IPS-20b (cell line): ENCODE measurements around the gene PRSS38.

Experiments used
- H3K27ac ChIP-seq: one replicate; pipeline ENCODE4 v1.5.1; 2013; ENCODE audit warnings: low read length
- H3K27me3 ChIP-seq: 2 replicates; pipeline ENCODE4 v1.6.1; 2013; ENCODE audit warnings: mild to moderate bottlenecking, low read length, inconsistent platforms; ENCODE audit not compliant: insufficient read depth
- H3K36me3 ChIP-seq: 2 replicates; pipeline ENCODE4 v1.6.1; 2013; ENCODE audit warnings: low read depth, mild to moderate bottlenecking, inconsistent platforms, low read length, moderate library complexity; ENCODE audit not compliant: insufficient read depth
- H3K4me1 ChIP-seq: 2 replicates; pipeline ENCODE4 v1.6.1; 2013; ENCODE audit warnings: mild to moderate bottlenecking, control low read depth, inconsistent platforms, low read length, moderate library complexity; ENCODE audit not compliant: insufficient read depth
- H3K4me3 ChIP-seq: 2 replicates; pipeline ENCODE4 v1.5.1; 2013; ENCODE audit warnings: mild to moderate bottlenecking, low read length, inconsistent platforms
- H3K9ac ChIP-seq: 2 replicates; pipeline ENCODE4 v1.6.1; 2013; ENCODE audit warnings: low read depth, mild to moderate bottlenecking, inconsistent platforms, low read length, moderate library complexity
- H3K9me3 ChIP-seq: 2 replicates; pipeline ENCODE4 v1.6.1; 2013; ENCODE audit warnings: mild to moderate bottlenecking, low read depth, low read length, inconsistent platforms; ENCODE audit not compliant: insufficient read depth

PRSS38 gene

DNA sequence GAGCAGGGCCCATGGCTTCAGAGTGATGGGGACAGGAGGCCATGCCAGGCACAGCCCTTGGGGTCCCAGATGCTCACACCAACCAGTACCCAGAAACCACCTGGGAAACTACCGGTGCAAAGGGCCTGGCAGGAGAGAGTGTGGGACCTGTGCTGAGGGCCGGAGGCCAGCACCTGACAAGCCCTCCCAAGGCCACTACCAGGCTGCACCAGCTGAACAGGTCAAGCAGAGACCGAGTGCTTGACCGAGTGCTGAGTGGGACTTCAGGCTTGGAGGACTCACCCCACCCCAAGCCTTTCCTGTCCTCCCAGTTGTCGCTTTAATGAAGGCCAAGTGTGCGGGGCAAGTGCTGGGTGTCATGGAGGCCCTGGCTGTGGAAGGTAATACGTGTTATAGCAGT lies 43.7 kb upstream of the PRSS38 start:
- Histone ChIP-seq H3K4me1 (no peaks in the 10 kb centered on the region), H3K4me3 (no peak overlapping the region), H3K27me3 (no peaks in the 10 kb centered on the region), H3K36me3 (peaks cover 43% of the 10 kb centered on the region), H3K9me3 (no peaks in the 10 kb centered on the region), H3K27ac (no peak overlapping the region), H3K9ac (no peak overlapping the region)

DNA sequence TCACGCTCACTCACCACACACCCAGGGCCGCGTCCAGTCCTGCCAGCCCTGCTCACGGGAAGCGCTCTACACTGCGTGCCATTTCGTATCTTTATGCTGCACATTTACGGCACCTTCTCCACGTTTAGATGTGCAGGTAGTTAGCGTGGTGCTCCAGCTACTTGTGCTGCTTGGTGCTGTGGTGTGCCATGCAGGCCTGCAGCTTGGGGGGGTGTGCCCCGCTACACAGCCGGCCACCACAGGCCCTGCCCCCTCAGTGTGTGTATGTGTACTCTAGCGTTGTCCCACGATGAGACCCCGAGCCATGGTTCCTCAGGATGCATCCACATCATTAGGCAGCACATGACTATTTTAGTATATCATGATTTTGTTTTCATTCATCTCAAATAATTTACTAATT lies 41.9 kb upstream of the PRSS38 start:
- H3K4me3 ChIP-seq: no peak overlapping the region
- H3K27ac ChIP-seq: no peak overlapping the region
- no peaks in the 10 kb centered on the region for H3K9me3 ChIP-seq
- no peak overlapping the region for H3K9ac ChIP-seq
- no peaks in the 10 kb centered on the region for H3K27me3 ChIP-seq
- H3K36me3 ChIP-seq: peaks cover 25% of the 10 kb centered on the region
- H3K4me1 ChIP-seq: no peaks in the 10 kb centered on the region

DNA sequence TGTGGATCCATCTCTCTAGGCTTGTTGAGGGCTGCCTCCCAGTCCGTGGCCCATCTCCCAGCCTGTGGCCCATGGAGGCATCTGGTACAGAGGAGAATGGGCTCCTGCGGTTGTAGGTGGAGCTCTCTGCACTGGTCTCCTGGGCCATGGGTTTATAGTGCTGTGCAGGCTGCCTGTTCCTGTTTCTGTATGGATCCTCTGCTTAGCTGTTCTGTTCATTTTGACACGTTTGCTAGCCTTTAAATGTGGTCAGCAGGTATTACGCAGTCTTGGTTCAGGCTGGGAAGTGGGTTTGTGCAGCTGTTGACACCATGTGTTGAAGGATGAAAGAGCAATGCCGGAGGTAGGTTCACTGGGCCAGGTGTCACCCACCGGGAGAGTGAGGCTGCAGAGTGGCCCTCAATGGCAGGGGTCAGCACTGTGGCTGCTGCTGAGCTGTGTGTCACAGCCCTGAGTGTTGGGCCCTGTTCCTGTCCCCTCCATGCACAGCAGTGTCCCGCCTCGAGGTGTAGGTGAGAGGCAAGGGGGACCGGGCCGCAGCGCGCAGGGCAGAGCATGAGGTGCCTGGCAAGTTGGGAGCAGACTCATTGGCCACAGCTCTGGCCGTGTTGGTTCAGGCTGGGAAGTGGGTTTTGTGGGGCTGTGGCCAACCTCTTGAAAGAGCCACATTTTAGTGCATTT lies 41.3 kb upstream of the PRSS38 start:
- no peaks in the 10 kb centered on the region for H3K4me1 ChIP-seq

GRCh38 chr1:227774821-227775661 lies 40.4 kb upstream of the PRSS38 start:
- Histone ChIP-seq H3K4me3 (no peak overlapping the region), H3K27me3 (no peaks in the 10 kb centered on the region), H3K36me3 (peaks cover 16% of the 10 kb centered on the region), H3K9me3 (no peaks in the 10 kb centered on the region), H3K9ac (no peak overlapping the region), H3K27ac (no peak overlapping the region), H3K4me1 (no peaks in the 10 kb centered on the region)

More for the DNA sequence above, 41.3 kb upstream of the PRSS38 start:
- Histone ChIP-seq H3K27me3 (no peaks in the 10 kb centered on the region), H3K9ac (no peak overlapping the region), H3K36me3 (peaks cover 19% of the 10 kb centered on the region), H3K27ac (no peak overlapping the region), H3K4me3 (no peak overlapping the region), H3K9me3 (no peaks in the 10 kb centered on the region)

DNA sequence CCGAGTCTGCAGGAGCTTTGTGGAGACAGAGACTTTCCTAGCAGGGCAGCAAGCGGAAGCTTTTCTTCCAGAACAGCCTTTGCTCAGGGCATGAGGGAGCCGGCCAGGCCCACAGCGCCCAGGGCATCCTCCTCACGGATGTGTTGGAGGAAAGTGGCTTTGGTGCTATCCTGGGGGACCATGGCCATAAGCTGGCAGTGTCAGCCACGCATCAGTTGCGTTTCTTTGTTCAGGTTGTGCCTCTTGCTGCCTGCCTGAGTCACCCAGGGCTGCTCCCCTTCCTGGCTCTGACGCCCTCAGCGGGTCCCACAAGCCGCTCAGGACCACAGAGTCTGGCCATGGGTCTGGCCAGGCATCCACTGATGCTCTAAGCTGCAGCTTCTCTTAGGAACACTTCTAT lies 39.6 kb upstream of the PRSS38 start:
- Histone ChIP-seq H3K4me1 (no peaks in the 10 kb centered on the region), H3K36me3 (peaks cover 22% of the 10 kb centered on the region), H3K9me3 (no peaks in the 10 kb centered on the region), H3K4me3 (no peak overlapping the region), H3K27ac (no peak overlapping the region), H3K27me3 (no peaks in the 10 kb centered on the region), H3K9ac (no peak overlapping the region)

DNA sequence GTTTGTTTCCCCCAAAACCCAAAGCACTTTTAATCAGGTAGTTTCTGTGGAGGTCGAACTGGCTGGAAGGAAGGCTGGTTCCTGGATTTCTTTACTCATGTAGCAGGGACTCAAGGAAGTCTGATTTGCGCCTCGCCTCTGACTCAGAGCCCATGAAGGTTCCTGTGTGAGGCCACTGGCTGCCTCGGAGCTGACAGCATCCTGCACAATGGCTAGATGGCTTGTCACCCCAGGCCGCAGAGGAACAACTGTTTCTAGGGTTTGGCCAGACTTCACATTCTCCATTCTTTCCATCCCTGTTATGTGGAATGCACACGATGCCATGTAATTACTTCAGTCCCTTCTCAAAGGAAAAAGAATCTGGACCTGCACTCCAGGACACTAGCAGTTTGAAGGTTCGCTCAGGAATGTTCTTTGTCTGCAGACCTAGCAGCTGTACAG lies 39.1 kb upstream of the PRSS38 start:
- Histone ChIP-seq H3K27ac (no peak overlapping the region), H3K36me3 (peaks cover 22% of the 10 kb centered on the region), H3K27me3 (no peaks in the 10 kb centered on the region), H3K4me1 (no peaks in the 10 kb centered on the region), H3K4me3 (no peak overlapping the region), H3K9me3 (no peaks in the 10 kb centered on the region), H3K9ac (no peak overlapping the region)

GRCh38 chr1:227777156-227777555 lies 38.3 kb upstream of the PRSS38 start:
- Histone ChIP-seq H3K9ac (no peak overlapping the region), H3K4me3 (no peak overlapping the region), H3K27ac (no peak overlapping the region), H3K36me3 (peaks cover 22% of the 10 kb centered on the region), H3K9me3 (no peaks in the 10 kb centered on the region), H3K4me1 (no peaks in the 10 kb centered on the region), H3K27me3 (no peaks in the 10 kb centered on the region)

DNA sequence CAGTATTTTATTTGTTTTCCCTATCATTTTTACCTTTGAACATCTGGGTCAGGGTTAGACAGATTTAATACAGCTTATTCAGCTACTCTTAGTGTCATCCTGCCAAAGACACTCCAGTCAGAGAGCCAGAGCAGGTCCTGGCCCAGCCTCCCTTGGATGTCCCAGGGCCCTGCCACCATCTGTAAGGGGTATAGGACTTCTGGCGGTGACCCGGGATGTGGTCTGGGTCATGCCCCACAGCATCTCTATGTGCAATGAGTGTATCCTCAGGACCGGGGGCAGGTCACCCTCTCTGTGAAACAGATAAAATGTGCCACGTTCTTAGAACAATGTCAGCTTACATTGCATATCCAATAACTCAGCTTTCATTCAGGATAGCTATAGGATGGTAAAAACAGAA lies 37.8 kb upstream of the PRSS38 start:
- Histone ChIP-seq H3K9ac (no peak overlapping the region), H3K4me1 (no peaks in the 10 kb centered on the region), H3K36me3 (peaks cover 22% of the 10 kb centered on the region), H3K4me3 (no peak overlapping the region), H3K27me3 (no peaks in the 10 kb centered on the region), H3K27ac (no peak overlapping the region), H3K9me3 (no peaks in the 10 kb centered on the region)

DNA sequence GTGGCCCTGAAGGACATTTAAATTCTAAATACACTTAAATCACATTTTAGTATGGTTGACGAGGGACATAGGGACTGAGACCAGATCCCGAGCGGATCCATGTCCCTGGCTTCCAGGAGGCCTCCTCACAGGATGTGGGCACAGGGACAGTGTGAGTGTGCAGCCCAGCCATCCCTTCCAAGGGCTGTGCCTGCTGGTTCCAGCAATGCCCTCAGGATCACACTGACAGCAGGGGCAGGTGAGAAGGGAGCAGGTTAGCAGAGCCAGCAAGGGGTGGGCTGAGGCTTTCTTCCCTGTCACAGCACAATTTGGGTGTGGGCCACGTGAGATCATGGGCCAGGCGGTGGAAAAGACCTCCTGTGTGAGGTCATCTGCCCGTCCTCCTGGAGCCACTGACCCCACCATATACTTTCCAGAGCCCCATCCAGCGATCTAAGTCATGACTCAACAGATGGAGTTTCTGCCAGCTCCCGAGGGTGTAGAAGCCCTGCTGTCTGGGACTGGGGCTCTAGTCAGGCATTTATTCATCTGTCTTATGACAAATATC lies 37.0 kb upstream of the PRSS38 start:
- no peak overlapping the region for H3K27ac ChIP-seq
- no peak overlapping the region for H3K4me3 ChIP-seq
- peaks cover 22% of the 10 kb centered on the region for H3K36me3 ChIP-seq
- no peaks in the 10 kb centered on the region for H3K4me1 ChIP-seq
- no peaks in the 10 kb centered on the region for H3K9me3 ChIP-seq
- no peaks in the 10 kb centered on the region for H3K27me3 ChIP-seq
- no peak overlapping the region for H3K9ac ChIP-seq

GRCh38 chr1:227779021-227779441 lies 36.4 kb upstream of the PRSS38 start:
- no peak overlapping the region for H3K27ac ChIP-seq
- H3K36me3 ChIP-seq: peaks cover 22% of the 10 kb centered on the region
- no peak overlapping the region for H3K4me3 ChIP-seq
- no peaks in the 10 kb centered on the region for H3K4me1 ChIP-seq
- no peaks in the 10 kb centered on the region for H3K27me3 ChIP-seq
- H3K9ac ChIP-seq: no peak overlapping the region
- H3K9me3 ChIP-seq: no peaks in the 10 kb centered on the region

DNA sequence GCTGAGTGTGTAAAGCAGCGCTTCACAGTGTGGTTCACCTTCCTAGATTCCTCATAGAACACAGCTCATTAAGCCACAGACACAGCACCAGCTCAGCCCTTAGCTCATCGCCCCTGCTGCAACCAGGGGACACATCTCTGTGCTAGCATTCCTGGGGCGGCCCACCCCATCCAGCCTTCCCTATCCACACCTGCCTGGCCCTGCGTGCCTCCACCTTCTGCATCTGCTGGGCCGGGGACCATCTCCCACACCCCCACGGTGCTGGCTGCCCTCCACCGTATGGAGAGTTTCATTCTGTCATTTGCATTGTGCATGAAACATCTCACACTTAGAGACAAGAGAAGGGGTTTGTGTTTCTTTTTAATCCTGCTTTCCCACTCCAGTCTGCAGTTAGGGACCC lies 35.8 kb upstream of the PRSS38 start:
- no peak overlapping the region for H3K27ac ChIP-seq
- H3K9me3 ChIP-seq: no peaks in the 10 kb centered on the region
- H3K36me3 ChIP-seq: peaks cover 22% of the 10 kb centered on the region
- H3K4me3 ChIP-seq: no peak overlapping the region
- H3K27me3 ChIP-seq: no peaks in the 10 kb centered on the region
- H3K9ac ChIP-seq: no peak overlapping the region
- H3K4me1 ChIP-seq: no peaks in the 10 kb centered on the region
